Endothelial cell of umbilical vein (primary cell): ENCODE measurements around the gene ZSCAN12.

Source experiments
- CTCF ChIP-seq, 2 donors: IDR thresholded peaks; 1 replicate in 1 of 2; 2 replicates in 1 of 2; pipeline ENCODE4 v1.5.1; 2011; ENCODE audit warnings: low read length in 2 of 2, mild to moderate bottlenecking in 2 of 2, moderate library complexity in 2 of 2, control low read depth in 1 of 2, inconsistent platforms in 1 of 2, low read depth in 1 of 2; ENCODE audit not compliant: insufficient read depth in 1 of 2; ENCODE audit errors: extremely low read depth in 1 of 2
- EZH2 ChIP-seq: IDR thresholded peaks from 2 replicates; pipeline ENCODE4 v1.6.1; 2012; ENCODE audit warnings: borderline replicate concordance, low read depth, mild to moderate bottlenecking, moderate library complexity, low read length, inconsistent platforms; ENCODE audit not compliant: severe bottlenecking
- GATA2 ChIP-seq: IDR thresholded peaks from 2 replicates; pipeline ENCODE4 v1.7.0; 2011; ENCODE audit warnings: low read depth, mild to moderate bottlenecking, moderate library complexity, mixed read lengths, low read length; ENCODE audit not compliant: insufficient read length, insufficient read depth
- JUN ChIP-seq: IDR thresholded peaks from 2 replicates; pipeline ENCODE4 v1.6.1; 2011; ENCODE audit warnings: borderline replicate concordance, low read depth; ENCODE audit not compliant: insufficient read length, insufficient read depth
- MAX ChIP-seq: IDR thresholded peaks from 2 replicates; pipeline ENCODE4 v1.6.1; 2011; ENCODE audit not compliant: insufficient read depth, insufficient read length
- MYC ChIP-seq: IDR thresholded peaks from one replicate; pipeline ENCODE4 v1.6.1; 2011; ENCODE audit warnings: mild to moderate bottlenecking, low read depth, low read length
- POLR2A ChIP-seq: IDR thresholded peaks from 2 replicates; pipeline ENCODE4 v1.6.1; 2012; ENCODE audit warnings: low read depth, mild to moderate bottlenecking, control low read depth, low read length
- POLR2AphosphoS5 ChIP-seq: IDR thresholded peaks from 2 replicates; pipeline ENCODE4 v1.6.1; 2012; ENCODE audit warnings: low read depth, mild to moderate bottlenecking, control low read depth, low read length, moderate library complexity; ENCODE audit not compliant: insufficient read depth

DNA sequence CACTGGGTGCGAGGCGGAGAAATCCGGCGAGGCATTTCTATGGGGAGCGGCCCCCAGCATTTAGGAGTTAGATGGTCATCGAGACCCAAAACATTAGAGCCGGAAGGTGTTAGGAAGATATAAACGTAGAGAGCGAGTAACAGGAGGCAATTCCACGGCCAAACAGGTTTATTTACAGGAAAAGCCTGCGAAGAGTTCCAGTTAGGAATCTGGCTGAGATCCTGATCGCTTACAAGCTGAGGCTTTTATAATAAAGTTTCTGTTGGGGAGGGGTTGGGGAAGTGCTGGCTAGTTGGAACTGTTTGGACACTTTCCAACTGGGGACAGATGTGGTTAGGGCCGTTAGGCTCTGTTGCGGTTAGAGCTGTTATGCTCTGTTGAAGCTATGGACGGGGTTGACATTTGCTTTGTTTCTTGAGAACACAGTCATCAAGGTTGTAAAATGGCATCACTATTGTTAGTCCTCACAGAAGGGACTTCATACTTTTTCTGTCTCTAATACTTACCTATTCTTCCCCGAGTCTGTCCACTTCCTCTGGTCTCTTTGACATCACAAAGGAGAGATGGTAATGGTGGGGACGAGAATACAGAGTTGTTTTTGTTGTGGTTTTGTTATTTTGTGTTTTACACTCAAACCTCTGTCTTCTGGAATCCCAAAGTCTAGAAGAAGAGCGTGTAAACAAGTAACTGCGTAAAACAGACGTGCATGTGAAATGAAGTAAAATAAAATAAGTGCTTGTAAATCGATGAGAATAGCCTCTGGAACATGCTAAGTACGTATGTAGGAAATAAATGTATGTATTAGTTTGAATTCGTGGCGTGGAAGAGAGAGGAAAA is 63.0 kb downstream of the ZSCAN12 start:
- no peak for TF ChIP-seq POLR2A
- TF ChIP-seq CTCF (IDR thresholded peaks at IDR 0.05; ENCODE audit: extremely low read depth in 1 of 2, insufficient read depth in 1 of 2, low read depth in 1 of 2, low read length in 2 of 2), result no peak
- no peak for TF ChIP-seq MYC
- no peak for TF ChIP-seq POLR2AphosphoS5
- no peak for TF ChIP-seq MAX
- TF ChIP-seq GATA2, result no peak
- no peak for TF ChIP-seq EZH2
- no peak for TF ChIP-seq JUN
